K562 (cell line): ENCODE data around the gene FBXO46. TPM values are rescaled to one million over a fixed set of nuclear protein-coding genes. Genes with fewer than 3 reads are reported as not detected.

ENCODE experiments used
- ARNT ChIP-seq, 2 experiments: fragments of 450-650 bp; IDR thresholded peaks; 2 replicates each; pipeline ENCODE4 v1.6.1; 2016; ENCODE audit warnings: mild to moderate bottlenecking in 1 of 2
- FOXK1 ChIP-seq: sonication (generic); formaldehyde crosslinking; IDR thresholded peaks from 2 replicates; pipeline ENCODE4 v1.8.0; 2022; ENCODE audit warnings: missing genetic modification reagents, mild to moderate bottlenecking, borderline replicate concordance
- KDM2B ChIP-seq: fragments of 250-450 bp; sonication (Bioruptor Pico); IDR thresholded peaks from 2 replicates; pipeline ENCODE4 v1.8.0; 2021; ENCODE audit warnings: mild to moderate bottlenecking, moderate library complexity
- KDM5B ChIP-seq: fragments of 200-600 bp; sonication (generic); IDR thresholded peaks from 2 replicates; pipeline ENCODE4 v1.6.1; 2012; ENCODE audit warnings: low read depth, mild to moderate bottlenecking, moderate library complexity, low read length, control low read depth, inconsistent platforms; ENCODE audit not compliant: insufficient replicate concordance
- RAD21 ChIP-seq, 2 experiments: fragments of 250-450 bp in 1 of 2; fragments of 450-650 bp in 1 of 2; sonication (Bioruptor Pico) in 1 of 2; formaldehyde crosslinking in 1 of 2; IDR thresholded peaks in 1 of 2; conservative IDR thresholded peaks in 1 of 2; 2 replicates each; pipeline versions ENCODE4 v1.4.0 to v1.8.0; 2020 to 2022; ENCODE audit warnings: mild to moderate bottlenecking in 2 of 2, moderate library complexity in 1 of 2
- TEAD1 ChIP-seq, 2 experiments: fragments of 450-650 bp in 1 of 2; sonication (generic) in 1 of 2; formaldehyde crosslinking; IDR thresholded peaks; 2 replicates each; pipeline versions ENCODE4 v1.4.0 to v1.8.0; 2020 to 2022; ENCODE audit warnings: mild to moderate bottlenecking in 2 of 2, missing genetic modification reagents in 1 of 2
- THRAP3 ChIP-seq: fragments of 450-650 bp; IDR thresholded peaks from 2 replicates; pipeline ENCODE4 v1.6.1; 2016; ENCODE audit warnings: mild to moderate bottlenecking, inconsistent platforms, borderline replicate concordance
- polyA plus RNA-seq, 8 experiments: library from polyadenylated mRNA; depleted of rRNA in 4 of 8; stranded (reverse) in 5 of 8; unstranded in 3 of 8; fragments of >200 nt; fragmentation: Nextera tagmentation in 2 of 8; fragmentation: Illumina TruSeq in 1 of 8; extraction: Ambion mirVana in 2 of 8; extraction: Trizol in 1 of 8; gene quantifications; 2 replicates each; pipeline versions ENCODE4 v1.2.1 to v1.2.3, GENCODE V29; 2011 to 2014; ENCODE audit warnings: inconsistent platforms in 1 of 8, missing spikeins in 1 of 8
- total RNA-seq, 7 experiments: library from RNA; depleted of rRNA in 6 of 7; stranded (reverse); fragments of >200 nt in 6 of 7; fragmentation: Illumina TruSeq in 2 of 7; extraction: Trizol in 2 of 7; gene quantifications; 2 replicates each; pipeline versions ENCODE4 v1.2.1 to v1.2.3, GENCODE V29; 2011 to 2021; ENCODE audit warnings: low replicate concordance in 1 of 7
- TF ChIP-seq, protein P1 (sequence below): sonication (generic); formaldehyde crosslinking; IDR thresholded peaks from 2 replicates; pipeline ENCODE4 v1.8.0; 2022; ENCODE audit warnings: mild to moderate bottlenecking, missing genetic modification reagents
- TF ChIP-seq, protein P2 (sequence below): sonication (generic); formaldehyde crosslinking; IDR thresholded peaks from 2 replicates; pipeline ENCODE4 v1.5.0; 2020; ENCODE audit warnings: missing genetic modification reagents
- TF ChIP-seq, protein P3 (sequence below), 2 experiments: fragments of 450-650 bp in 1 of 2; IDR thresholded peaks; 2 replicates each; pipeline ENCODE4 v1.6.1; 2011 to 2017; ENCODE audit warnings: low read depth in 2 of 2, antibody characterized with exemption in 1 of 2, borderline replicate concordance in 1 of 2, low read length in 1 of 2, mild to moderate bottlenecking in 1 of 2, mixed read lengths in 1 of 2; ENCODE audit not compliant: control insufficient read depth in 1 of 2
- TF ChIP-seq, protein P4 (sequence below): fragments of 450-650 bp; IDR thresholded peaks from 2 replicates; pipeline ENCODE4 v1.6.1; 2016; ENCODE audit warnings: borderline replicate concordance
- TF ChIP-seq, protein P5 (sequence below): sonication (generic); formaldehyde crosslinking; IDR thresholded peaks from 2 replicates; pipeline ENCODE4 v1.8.1; 2023; ENCODE audit warnings: mild to moderate bottlenecking, missing genetic modification reagents

The FBXO46 gene
- total and polyA plus RNA-seq, 9 of the 15 experiments (the other 6 are each of a cell fraction or from before 2014, with no cell fraction given), result 1.5 to 36.1 (median 7.3) TPM

DNA sequence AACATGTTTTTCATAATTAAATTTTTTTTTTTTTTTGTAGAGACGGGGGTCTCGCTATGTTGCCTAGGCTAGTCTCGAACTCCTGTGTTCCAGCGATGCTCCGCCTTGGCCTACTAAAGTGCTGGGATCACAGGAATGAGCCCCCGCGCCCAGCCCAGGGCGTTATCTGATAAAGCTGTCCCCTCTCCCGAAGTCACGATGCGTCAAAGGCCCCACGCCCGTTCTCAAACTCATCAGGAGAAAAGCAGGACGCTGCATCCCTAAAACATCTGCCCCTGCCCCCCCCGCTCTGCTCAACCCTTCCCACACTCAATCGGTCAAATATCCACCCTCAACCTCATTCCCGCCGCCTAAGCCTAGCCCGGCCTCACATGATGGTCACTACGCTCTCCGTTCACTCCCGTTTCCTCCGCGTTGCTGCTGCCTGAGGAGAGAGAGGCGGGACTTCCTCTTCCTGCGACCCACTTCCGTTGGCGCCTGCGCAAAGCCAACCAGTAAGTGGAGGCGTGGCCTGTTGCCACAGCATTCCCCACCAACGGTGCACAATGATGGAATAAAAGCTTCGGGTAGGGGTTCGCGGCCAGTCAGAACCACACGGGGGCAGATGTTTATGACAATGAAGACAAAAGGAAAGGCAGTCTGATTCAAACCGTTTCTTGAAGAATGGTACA is 39.0 kb downstream of the FBXO46 start, which contains the start of gene SNRPD2 (continued):
- TF ChIP-seq, protein P1, sequence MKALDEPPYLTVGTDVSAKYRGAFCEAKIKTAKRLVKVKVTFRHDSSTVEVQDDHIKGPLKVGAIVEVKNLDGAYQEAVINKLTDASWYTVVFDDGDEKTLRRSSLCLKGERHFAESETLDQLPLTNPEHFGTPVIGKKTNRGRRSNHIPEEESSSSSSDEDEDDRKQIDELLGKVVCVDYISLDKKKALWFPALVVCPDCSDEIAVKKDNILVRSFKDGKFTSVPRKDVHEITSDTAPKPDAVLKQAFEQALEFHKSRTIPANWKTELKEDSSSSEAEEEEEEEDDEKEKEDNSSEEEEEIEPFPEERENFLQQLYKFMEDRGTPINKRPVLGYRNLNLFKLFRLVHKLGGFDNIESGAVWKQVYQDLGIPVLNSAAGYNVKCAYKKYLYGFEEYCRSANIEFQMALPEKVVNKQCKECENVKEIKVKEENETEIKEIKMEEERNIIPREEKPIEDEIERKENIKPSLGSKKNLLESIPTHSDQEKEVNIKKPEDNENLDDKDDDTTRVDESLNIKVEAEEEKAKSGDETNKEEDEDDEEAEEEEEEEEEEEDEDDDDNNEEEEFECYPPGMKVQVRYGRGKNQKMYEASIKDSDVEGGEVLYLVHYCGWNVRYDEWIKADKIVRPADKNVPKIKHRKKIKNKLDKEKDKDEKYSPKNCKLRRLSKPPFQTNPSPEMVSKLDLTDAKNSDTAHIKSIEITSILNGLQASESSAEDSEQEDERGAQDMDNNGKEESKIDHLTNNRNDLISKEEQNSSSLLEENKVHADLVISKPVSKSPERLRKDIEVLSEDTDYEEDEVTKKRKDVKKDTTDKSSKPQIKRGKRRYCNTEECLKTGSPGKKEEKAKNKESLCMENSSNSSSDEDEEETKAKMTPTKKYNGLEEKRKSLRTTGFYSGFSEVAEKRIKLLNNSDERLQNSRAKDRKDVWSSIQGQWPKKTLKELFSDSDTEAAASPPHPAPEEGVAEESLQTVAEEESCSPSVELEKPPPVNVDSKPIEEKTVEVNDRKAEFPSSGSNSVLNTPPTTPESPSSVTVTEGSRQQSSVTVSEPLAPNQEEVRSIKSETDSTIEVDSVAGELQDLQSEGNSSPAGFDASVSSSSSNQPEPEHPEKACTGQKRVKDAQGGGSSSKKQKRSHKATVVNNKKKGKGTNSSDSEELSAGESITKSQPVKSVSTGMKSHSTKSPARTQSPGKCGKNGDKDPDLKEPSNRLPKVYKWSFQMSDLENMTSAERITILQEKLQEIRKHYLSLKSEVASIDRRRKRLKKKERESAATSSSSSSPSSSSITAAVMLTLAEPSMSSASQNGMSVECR, result peak; percentile 45; the same call in 1 of the 2 replicates
- TF ChIP-seq FOXK1 (CRISPR knock-in tag), result peak; percentile 77; the same call in 1 of the 2 replicates
- TF ChIP-seq THRAP3, result peak; percentile 78; the same call in 1 of the 2 replicates
- TF ChIP-seq, protein P2, sequence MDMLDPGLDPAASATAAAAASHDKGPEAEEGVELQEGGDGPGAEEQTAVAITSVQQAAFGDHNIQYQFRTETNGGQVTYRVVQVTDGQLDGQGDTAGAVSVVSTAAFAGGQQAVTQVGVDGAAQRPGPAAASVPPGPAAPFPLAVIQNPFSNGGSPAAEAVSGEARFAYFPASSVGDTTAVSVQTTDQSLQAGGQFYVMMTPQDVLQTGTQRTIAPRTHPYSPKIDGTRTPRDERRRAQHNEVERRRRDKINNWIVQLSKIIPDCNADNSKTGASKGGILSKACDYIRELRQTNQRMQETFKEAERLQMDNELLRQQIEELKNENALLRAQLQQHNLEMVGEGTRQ (CRISPR knock-in tag), result peak; percentile 11; the same call in 1 of the 2 replicates
- TF ChIP-seq, protein P3, sequence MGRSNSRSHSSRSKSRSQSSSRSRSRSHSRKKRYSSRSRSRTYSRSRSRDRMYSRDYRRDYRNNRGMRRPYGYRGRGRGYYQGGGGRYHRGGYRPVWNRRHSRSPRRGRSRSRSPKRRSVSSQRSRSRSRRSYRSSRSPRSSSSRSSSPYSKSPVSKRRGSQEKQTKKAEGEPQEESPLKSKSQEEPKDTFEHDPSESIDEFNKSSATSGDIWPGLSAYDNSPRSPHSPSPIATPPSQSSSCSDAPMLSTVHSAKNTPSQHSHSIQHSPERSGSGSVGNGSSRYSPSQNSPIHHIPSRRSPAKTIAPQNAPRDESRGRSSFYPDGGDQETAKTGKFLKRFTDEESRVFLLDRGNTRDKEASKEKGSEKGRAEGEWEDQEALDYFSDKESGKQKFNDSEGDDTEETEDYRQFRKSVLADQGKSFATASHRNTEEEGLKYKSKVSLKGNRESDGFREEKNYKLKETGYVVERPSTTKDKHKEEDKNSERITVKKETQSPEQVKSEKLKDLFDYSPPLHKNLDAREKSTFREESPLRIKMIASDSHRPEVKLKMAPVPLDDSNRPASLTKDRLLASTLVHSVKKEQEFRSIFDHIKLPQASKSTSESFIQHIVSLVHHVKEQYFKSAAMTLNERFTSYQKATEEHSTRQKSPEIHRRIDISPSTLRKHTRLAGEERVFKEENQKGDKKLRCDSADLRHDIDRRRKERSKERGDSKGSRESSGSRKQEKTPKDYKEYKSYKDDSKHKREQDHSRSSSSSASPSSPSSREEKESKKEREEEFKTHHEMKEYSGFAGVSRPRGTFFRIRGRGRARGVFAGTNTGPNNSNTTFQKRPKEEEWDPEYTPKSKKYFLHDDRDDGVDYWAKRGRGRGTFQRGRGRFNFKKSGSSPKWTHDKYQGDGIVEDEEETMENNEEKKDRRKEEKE (IDR thresholded peaks at IDR 0.05; ENCODE audit: borderline replicate concordance in 1 of 2, control insufficient read depth in 1 of 2, low read depth in 2 of 2, low read length in 1 of 2), result no peak
- no peak for TF ChIP-seq RAD21 (CRISPR knock-in tag; conservative IDR thresholded peaks at IDR 0.05 in 1 of 2, IDR thresholded peaks at IDR 0.05 in 1 of 2)
- peak; percentile 21; the same call in 1 of the 2 replicates for TF ChIP-seq KDM2B (CRISPR knock-in tag)
- peak; percentile 84 for TF ChIP-seq KDM5B
- TF ChIP-seq TEAD1 (CRISPR knock-in tag; IDR thresholded peaks at IDR 0.05), result peak in 1 of 2 experiments; percentile 72; a peak in 2 of 4 replicates
- TF ChIP-seq, protein P4, sequence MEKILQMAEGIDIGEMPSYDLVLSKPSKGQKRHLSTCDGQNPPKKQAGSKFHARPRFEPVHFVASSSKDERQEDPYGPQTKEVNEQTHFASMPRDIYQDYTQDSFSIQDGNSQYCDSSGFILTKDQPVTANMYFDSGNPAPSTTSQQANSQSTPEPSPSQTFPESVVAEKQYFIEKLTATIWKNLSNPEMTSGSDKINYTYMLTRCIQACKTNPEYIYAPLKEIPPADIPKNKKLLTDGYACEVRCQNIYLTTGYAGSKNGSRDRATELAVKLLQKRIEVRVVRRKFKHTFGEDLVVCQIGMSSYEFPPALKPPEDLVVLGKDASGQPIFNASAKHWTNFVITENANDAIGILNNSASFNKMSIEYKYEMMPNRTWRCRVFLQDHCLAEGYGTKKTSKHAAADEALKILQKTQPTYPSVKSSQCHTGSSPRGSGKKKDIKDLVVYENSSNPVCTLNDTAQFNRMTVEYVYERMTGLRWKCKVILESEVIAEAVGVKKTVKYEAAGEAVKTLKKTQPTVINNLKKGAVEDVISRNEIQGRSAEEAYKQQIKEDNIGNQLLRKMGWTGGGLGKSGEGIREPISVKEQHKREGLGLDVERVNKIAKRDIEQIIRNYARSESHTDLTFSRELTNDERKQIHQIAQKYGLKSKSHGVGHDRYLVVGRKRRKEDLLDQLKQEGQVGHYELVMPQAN, result peak; percentile 97
- TF ChIP-seq, protein P5, sequence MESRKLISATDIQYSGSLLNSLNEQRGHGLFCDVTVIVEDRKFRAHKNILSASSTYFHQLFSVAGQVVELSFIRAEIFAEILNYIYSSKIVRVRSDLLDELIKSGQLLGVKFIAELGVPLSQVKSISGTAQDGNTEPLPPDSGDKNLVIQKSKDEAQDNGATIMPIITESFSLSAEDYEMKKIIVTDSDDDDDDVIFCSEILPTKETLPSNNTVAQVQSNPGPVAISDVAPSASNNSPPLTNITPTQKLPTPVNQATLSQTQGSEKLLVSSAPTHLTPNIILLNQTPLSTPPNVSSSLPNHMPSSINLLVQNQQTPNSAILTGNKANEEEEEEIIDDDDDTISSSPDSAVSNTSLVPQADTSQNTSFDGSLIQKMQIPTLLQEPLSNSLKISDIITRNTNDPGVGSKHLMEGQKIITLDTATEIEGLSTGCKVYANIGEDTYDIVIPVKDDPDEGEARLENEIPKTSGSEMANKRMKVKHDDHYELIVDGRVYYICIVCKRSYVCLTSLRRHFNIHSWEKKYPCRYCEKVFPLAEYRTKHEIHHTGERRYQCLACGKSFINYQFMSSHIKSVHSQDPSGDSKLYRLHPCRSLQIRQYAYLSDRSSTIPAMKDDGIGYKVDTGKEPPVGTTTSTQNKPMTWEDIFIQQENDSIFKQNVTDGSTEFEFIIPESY, result peak; percentile 52
- peak in 1 of 2 experiments; percentile 16; a peak in 1 of 4 replicates for TF ChIP-seq ARNT (IDR thresholded peaks at IDR 0.05)
